ENCODE measurements around the gene CAMK2D.

Gene CAMK2D

DNA sequence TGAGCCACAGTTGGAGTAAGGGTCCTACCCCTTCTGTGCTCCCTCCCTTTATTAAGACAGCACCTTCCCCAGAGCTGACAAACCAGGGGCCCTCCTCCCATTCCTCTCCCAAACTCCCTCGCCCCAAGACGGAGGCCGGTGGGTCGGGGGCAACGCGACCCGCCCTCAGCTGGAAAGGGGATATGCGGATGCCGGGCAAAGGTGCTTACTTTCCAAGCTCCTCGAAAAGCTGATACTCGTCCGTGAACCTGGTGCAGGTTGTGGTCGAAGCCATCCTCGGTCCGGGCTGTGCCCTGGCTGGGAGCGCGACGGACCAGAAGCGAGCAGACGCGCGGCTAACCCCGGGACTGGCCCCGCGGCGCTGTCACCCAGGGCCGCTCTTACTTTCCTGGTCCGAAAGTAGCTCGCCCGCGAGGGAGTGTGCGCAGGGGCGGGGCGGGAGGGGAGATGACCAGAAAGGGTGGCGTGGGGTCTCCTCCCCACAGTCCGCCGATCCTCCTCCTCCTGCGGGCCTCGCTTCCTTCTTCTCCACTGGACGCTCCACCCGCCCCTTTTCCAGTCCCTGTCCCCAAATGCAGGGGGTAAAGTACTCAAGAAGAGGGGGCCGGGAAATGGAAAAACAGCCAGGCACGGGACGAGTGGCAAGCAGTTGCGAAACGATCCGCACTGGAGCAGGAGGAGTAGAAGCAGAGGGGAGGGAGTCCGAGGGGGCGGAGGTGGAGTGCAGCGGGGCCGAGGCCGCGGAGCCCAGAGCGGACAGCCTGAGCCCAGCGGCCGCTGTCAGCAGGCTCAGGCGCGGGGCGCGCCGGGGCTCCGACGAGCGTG is 531 bp downstream of the CAMK2D start:
- Histone ChIP-seq H3K4me1 (ENCODE audit: insufficient read depth, low read length) (peaks cover 26% of the 10 kb centered on the region), H3K36me3 (ENCODE audit: insufficient read depth, low read length) (no peaks in the 10 kb centered on the region), H2AFZ (ENCODE audit: low read depth, low read length) (peak overlapping the region; percentile 98), H3K27me3 (ENCODE audit: insufficient read depth, low read length, poor library complexity) (no peaks in the 10 kb centered on the region), H3K79me2 (ENCODE audit: insufficient read depth, low read length) (peaks cover 10% of the 10 kb centered on the region), H3K27ac (ENCODE audit: low read length) (peak overlapping the region; percentile 96), H4K20me1 (ENCODE audit: insufficient read depth, low read length) (no peaks in the 10 kb centered on the region), H3K4me3 (ENCODE audit: low read depth in 1 of 2, low read length in 2 of 2) (peak overlapping the region; percentile 69 to 89), H3K9me3 (ENCODE audit: insufficient read depth, low read length, severe bottlenecking) (no peaks in the 10 kb centered on the region), H3K9ac (ENCODE audit: low read depth, low read length) (peak overlapping the region; percentile 69), H3K4me2 (ENCODE audit: insufficient read depth, low read length) (peak overlapping the region; percentile 84)
- TF ChIP-seq, protein P1, sequence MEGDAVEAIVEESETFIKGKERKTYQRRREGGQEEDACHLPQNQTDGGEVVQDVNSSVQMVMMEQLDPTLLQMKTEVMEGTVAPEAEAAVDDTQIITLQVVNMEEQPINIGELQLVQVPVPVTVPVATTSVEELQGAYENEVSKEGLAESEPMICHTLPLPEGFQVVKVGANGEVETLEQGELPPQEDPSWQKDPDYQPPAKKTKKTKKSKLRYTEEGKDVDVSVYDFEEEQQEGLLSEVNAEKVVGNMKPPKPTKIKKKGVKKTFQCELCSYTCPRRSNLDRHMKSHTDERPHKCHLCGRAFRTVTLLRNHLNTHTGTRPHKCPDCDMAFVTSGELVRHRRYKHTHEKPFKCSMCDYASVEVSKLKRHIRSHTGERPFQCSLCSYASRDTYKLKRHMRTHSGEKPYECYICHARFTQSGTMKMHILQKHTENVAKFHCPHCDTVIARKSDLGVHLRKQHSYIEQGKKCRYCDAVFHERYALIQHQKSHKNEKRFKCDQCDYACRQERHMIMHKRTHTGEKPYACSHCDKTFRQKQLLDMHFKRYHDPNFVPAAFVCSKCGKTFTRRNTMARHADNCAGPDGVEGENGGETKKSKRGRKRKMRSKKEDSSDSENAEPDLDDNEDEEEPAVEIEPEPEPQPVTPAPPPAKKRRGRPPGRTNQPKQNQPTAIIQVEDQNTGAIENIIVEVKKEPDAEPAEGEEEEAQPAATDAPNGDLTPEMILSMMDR (IDR thresholded peaks at IDR 0.05; ENCODE audit: borderline replicate concordance, extremely low read depth, low read length, poor library complexity, severe bottlenecking), result no peak
- TF ChIP-seq EZH2 (IDR thresholded peaks at IDR 0.05; ENCODE audit: borderline replicate concordance, low read depth, low read length, severe bottlenecking), result no peak
- ATAC-seq (ENCODE audit: insufficient read depth, low read depth) (peak; percentile 20; the same call in 2 of the 3 replicates), DNase-seq (peak; percentile 47)

- Histone ChIP-seq H3K4me1 (ENCODE audit: insufficient read depth, low read length) (peaks cover 26% of the 10 kb centered on the region), H2AFZ (ENCODE audit: low read depth, low read length) (peak overlapping the region; percentile 98), H3K79me2 (ENCODE audit: insufficient read depth, low read length) (peaks cover 10% of the 10 kb centered on the region), H3K36me3 (ENCODE audit: insufficient read depth, low read length) (no peaks in the 10 kb centered on the region), H3K9ac (ENCODE audit: low read depth, low read length) (peak overlapping the region; percentile 69), H3K27me3 (ENCODE audit: insufficient read depth, low read length, poor library complexity) (no peaks in the 10 kb centered on the region), H4K20me1 (ENCODE audit: insufficient read depth, low read length) (no peaks in the 10 kb centered on the region), H3K4me3 (ENCODE audit: low read depth in 1 of 2, low read length in 2 of 2) (peak overlapping the region; percentile 69 to 89; a peak in 3 of 4 replicates), H3K9me3 (ENCODE audit: insufficient read depth, low read length, severe bottlenecking) (no peaks in the 10 kb centered on the region), H3K4me2 (ENCODE audit: insufficient read depth, low read length) (peak overlapping the region; percentile 84), H3K27ac (ENCODE audit: low read length) (peak overlapping the region; percentile 96)
- TF ChIP-seq, protein P1 (IDR thresholded peaks at IDR 0.05; ENCODE audit: borderline replicate concordance, extremely low read depth, low read length, poor library complexity, severe bottlenecking), result no peak
- DNase-seq, result no peak
- ATAC-seq (ENCODE audit: insufficient read depth, low read depth), result no peak
Measured at GRCh38 chr4:113760094-113760794, 1.3 kb downstream of the CAMK2D start.

DNA sequence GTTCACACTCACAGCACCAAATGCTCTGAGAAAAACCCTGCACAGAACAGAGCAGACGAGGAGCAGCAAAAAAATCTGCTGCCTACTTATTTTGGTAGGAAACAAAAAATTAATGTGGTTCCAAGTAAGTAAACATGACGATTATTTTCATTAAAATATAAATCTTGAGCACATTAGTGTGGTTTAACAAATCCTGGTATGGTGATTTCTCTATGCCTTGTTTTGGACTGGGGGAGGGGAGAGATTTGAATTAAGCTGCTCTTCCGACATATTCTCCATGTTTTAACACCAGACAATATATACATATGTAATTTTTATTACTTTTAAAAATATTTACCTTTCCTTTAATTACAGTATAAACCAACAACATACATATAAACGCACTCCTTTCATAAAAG is 1.8 kb downstream of the CAMK2D start:
- Histone ChIP-seq H3K79me2 (ENCODE audit: insufficient read depth, low read length) (peaks cover 10% of the 10 kb centered on the region), H2AFZ (ENCODE audit: low read depth, low read length) (no peak overlapping the region), H3K27me3 (ENCODE audit: insufficient read depth, low read length, poor library complexity) (no peaks in the 10 kb centered on the region), H3K36me3 (ENCODE audit: insufficient read depth, low read length) (no peaks in the 10 kb centered on the region), H3K4me3 (ENCODE audit: low read depth in 1 of 2, low read length in 2 of 2) (no peak overlapping the region), H3K9ac (ENCODE audit: low read depth, low read length) (peak overlapping the region; percentile 69; the same call in 1 of the 2 replicates), H3K9me3 (ENCODE audit: insufficient read depth, low read length, severe bottlenecking) (no peaks in the 10 kb centered on the region), H3K4me1 (ENCODE audit: insufficient read depth, low read length) (peaks cover 26% of the 10 kb centered on the region), H3K27ac (ENCODE audit: low read length) (no peak overlapping the region), H3K4me2 (ENCODE audit: insufficient read depth, low read length) (peak overlapping the region; percentile 84), H4K20me1 (ENCODE audit: insufficient read depth, low read length) (no peaks in the 10 kb centered on the region)
- no peak for ATAC-seq (ENCODE audit: insufficient read depth, low read depth)
- no peak for DNase-seq
- TF ChIP-seq, protein P1 (IDR thresholded peaks at IDR 0.05; ENCODE audit: borderline replicate concordance, extremely low read depth, low read length, poor library complexity, severe bottlenecking), result no peak
- no peak for TF ChIP-seq EZH2 (IDR thresholded peaks at IDR 0.05; ENCODE audit: borderline replicate concordance, low read depth, low read length, severe bottlenecking)

Measured in DND-41 (cell line).